H1 (cell line): ENCODE measurements around the gene DLX4. TPM values are rescaled to one million over a fixed set of nuclear protein-coding genes. Genes with fewer than 3 reads are reported as not detected.

Experiments used
- ATF2 ChIP-seq: IDR thresholded peaks from 2 replicates; pipeline ENCODE4 v1.6.1; 2012; ENCODE audit warnings: low read length, inconsistent platforms
- CHD1 ChIP-seq: IDR thresholded peaks from 2 replicates; pipeline ENCODE4 v1.6.1; 2012; ENCODE audit warnings: low read depth, low read length, improper control_type of control experiment
- CTBP2 ChIP-seq: IDR thresholded peaks from 2 replicates; pipeline ENCODE4 v1.7.0; 2011; ENCODE audit warnings: borderline replicate concordance, mild to moderate bottlenecking, moderate library complexity, mixed read lengths, low read length; ENCODE audit not compliant: insufficient read depth, insufficient read length
- polyA plus RNA-seq, 7 experiments: library from polyadenylated mRNA; depleted of rRNA in 3 of 7; stranded (reverse) in 5 of 7; unstranded in 2 of 7; fragments of >200 nt in 5 of 7; fragments of 200-250 nt in 2 of 7; gene quantifications; 1 replicate in 5 of 7; 2 replicates in 1 of 7; 4 replicates in 1 of 7; pipeline versions ENCODE4 v1.2.1 to v1.2.3, GENCODE V29; 2011 to 2013; ENCODE audit warnings: missing spikeins in 2 of 7, mixed read lengths in 2 of 7
- total RNA-seq: library from RNA; stranded (reverse); fragmentation: NEBNext Ultra II Directional; extraction: Animal tissue kit (Norgen Biotek cat#: 25700); gene quantifications from 2 replicates; pipeline ENCODE4 v1.2.1, GENCODE V29; 2021
- TF ChIP-seq, protein P1 (sequence below): fragments of 300-600 bp; sonication (generic); IDR thresholded peaks from 2 replicates; pipeline ENCODE4 v1.7.1; 2012; ENCODE audit warnings: low read length, moderate library complexity, mild to moderate bottlenecking, inconsistent platforms; ENCODE audit not compliant: insufficient replicate concordance

Gene DLX4
- total and polyA plus RNA-seq, 2 of the 8 experiments (the other 6 are each of a cell fraction or from before 2014, with no cell fraction given) = 0.67 to 0.80 TPM

GRCh38 chr17:49949634-49950033, 19.4 kb upstream of the DLX4 start (continued):
- TF ChIP-seq, protein P1, sequence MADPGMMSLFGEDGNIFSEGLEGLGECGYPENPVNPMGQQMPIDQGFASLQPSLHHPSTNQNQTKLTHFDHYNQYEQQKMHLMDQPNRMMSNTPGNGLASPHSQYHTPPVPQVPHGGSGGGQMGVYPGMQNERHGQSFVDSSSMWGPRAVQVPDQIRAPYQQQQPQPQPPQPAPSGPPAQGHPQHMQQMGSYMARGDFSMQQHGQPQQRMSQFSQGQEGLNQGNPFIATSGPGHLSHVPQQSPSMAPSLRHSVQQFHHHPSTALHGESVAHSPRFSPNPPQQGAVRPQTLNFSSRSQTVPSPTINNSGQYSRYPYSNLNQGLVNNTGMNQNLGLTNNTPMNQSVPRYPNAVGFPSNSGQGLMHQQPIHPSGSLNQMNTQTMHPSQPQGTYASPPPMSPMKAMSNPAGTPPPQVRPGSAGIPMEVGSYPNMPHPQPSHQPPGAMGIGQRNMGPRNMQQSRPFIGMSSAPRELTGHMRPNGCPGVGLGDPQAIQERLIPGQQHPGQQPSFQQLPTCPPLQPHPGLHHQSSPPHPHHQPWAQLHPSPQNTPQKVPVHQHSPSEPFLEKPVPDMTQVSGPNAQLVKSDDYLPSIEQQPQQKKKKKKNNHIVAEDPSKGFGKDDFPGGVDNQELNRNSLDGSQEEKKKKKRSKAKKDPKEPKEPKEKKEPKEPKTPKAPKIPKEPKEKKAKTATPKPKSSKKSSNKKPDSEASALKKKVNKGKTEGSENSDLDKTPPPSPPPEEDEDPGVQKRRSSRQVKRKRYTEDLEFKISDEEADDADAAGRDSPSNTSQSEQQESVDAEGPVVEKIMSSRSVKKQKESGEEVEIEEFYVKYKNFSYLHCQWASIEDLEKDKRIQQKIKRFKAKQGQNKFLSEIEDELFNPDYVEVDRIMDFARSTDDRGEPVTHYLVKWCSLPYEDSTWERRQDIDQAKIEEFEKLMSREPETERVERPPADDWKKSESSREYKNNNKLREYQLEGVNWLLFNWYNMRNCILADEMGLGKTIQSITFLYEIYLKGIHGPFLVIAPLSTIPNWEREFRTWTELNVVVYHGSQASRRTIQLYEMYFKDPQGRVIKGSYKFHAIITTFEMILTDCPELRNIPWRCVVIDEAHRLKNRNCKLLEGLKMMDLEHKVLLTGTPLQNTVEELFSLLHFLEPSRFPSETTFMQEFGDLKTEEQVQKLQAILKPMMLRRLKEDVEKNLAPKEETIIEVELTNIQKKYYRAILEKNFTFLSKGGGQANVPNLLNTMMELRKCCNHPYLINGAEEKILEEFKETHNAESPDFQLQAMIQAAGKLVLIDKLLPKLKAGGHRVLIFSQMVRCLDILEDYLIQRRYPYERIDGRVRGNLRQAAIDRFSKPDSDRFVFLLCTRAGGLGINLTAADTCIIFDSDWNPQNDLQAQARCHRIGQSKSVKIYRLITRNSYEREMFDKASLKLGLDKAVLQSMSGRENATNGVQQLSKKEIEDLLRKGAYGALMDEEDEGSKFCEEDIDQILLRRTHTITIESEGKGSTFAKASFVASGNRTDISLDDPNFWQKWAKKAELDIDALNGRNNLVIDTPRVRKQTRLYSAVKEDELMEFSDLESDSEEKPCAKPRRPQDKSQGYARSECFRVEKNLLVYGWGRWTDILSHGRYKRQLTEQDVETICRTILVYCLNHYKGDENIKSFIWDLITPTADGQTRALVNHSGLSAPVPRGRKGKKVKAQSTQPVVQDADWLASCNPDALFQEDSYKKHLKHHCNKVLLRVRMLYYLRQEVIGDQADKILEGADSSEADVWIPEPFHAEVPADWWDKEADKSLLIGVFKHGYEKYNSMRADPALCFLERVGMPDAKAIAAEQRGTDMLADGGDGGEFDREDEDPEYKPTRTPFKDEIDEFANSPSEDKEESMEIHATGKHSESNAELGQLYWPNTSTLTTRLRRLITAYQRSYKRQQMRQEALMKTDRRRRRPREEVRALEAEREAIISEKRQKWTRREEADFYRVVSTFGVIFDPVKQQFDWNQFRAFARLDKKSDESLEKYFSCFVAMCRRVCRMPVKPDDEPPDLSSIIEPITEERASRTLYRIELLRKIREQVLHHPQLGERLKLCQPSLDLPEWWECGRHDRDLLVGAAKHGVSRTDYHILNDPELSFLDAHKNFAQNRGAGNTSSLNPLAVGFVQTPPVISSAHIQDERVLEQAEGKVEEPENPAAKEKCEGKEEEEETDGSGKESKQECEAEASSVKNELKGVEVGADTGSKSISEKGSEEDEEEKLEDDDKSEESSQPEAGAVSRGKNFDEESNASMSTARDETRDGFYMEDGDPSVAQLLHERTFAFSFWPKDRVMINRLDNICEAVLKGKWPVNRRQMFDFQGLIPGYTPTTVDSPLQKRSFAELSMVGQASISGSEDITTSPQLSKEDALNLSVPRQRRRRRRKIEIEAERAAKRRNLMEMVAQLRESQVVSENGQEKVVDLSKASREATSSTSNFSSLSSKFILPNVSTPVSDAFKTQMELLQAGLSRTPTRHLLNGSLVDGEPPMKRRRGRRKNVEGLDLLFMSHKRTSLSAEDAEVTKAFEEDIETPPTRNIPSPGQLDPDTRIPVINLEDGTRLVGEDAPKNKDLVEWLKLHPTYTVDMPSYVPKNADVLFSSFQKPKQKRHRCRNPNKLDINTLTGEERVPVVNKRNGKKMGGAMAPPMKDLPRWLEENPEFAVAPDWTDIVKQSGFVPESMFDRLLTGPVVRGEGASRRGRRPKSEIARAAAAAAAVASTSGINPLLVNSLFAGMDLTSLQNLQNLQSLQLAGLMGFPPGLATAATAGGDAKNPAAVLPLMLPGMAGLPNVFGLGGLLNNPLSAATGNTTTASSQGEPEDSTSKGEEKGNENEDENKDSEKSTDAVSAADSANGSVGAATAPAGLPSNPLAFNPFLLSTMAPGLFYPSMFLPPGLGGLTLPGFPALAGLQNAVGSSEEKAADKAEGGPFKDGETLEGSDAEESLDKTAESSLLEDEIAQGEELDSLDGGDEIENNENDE = no peak
- TF ChIP-seq CTBP2 (no peak), ATF2 (no peak), CHD1 (no peak)
